ENCODE measurements around the gene CUL7.

The CUL7 gene

GRCh38 chr6:43040542-43041257 lies 13.0 kb downstream of the CUL7 start:
- DNase-seq (ENCODE audit: extremely low spot score) = no peak
- POLR2A ChIA-PET = no interaction called here
- CTCF ChIA-PET = interaction anchor here (1.1 to 1.2 kb wide), 3 partner anchors 11 to 17 kb away, joined by 3 read pairs; no protein-coding TSS in a partner anchor
- TF ChIP-seq CTCF (IDR thresholded peaks at IDR 0.05; ENCODE audit: control extremely low read depth, extremely low read depth, low read depth, missing control alignments) = no peak

GRCh38 chr6:43038727-43039126 lies 14.9 kb downstream of the CUL7 start:
- ChIA-PET POLR2A (interaction anchor here (1.6 kb wide), 1 partner anchor 10 kb away, joined by 3 read pairs; no protein-coding TSS in a partner anchor), CTCF (no interaction called here)
- no peak for TF ChIP-seq CTCF (IDR thresholded peaks at IDR 0.05; ENCODE audit: control extremely low read depth, extremely low read depth, low read depth, missing control alignments)

GRCh38 chr6:43037706-43038105 lies 15.9 kb downstream of the CUL7 start:
- DNase-seq (ENCODE audit: extremely low spot score) = no peak
- ChIA-PET CTCF (no interaction called here), POLR2A (interaction anchor here (0.6 kb wide), 1 partner anchor 14 kb away, joined by 4 read pairs; no protein-coding TSS in a partner anchor)
- no peak for TF ChIP-seq CTCF (IDR thresholded peaks at IDR 0.05; ENCODE audit: control extremely low read depth, extremely low read depth, low read depth, missing control alignments)

More at GRCh38 chr6:43038727-43039126, 14.9 kb downstream of the CUL7 start:
- no peak for DNase-seq (ENCODE audit: extremely low spot score)

- POLR2A ChIA-PET = interaction anchor here (0.6 kb wide), 1 partner anchor 14 kb away, joined by 4 read pairs; no protein-coding TSS in a partner anchor
- CTCF ChIA-PET = interaction anchor here (2.7 kb wide), 1 partner anchor 106 kb away, joined by 8 read pairs; no protein-coding TSS in a partner anchor
- no peak for TF ChIP-seq CTCF (IDR thresholded peaks at IDR 0.05; ENCODE audit: control extremely low read depth, extremely low read depth, low read depth, missing control alignments)
Measured at GRCh38 chr6:43037197-43037596, 16.5 kb downstream of the CUL7 start.

GRCh38 chr6:43036712-43037111 lies 16.9 kb downstream of the CUL7 start:
- TF ChIP-seq CTCF (IDR thresholded peaks at IDR 0.05; ENCODE audit: control extremely low read depth, extremely low read depth, low read depth, missing control alignments) = no peak
- POLR2A ChIA-PET = no interaction called here
- no peak for DNase-seq (ENCODE audit: extremely low spot score)
- CTCF ChIA-PET = interaction anchor here (2.7 kb wide), 1 partner anchor 107 kb away, joined by 8 read pairs; no protein-coding TSS in a partner anchor

More at GRCh38 chr6:43037197-43037596, 16.5 kb downstream of the CUL7 start:
- no peak for DNase-seq (ENCODE audit: extremely low spot score)

GRCh38 chr6:43035495-43036194 lies 18.0 kb downstream of the CUL7 start:
- TF ChIP-seq CTCF (IDR thresholded peaks at IDR 0.05; ENCODE audit: control extremely low read depth, extremely low read depth, low read depth, missing control alignments) = no peak
- ChIA-PET CTCF (interaction anchor here (1.0 to 2.7 kb wide), 3 partner anchors 9 to 156 kb away, joined by 3 to 8 read pairs (median 4); partner anchors contain the start of gene RPL7L1), POLR2A (interaction anchor here (0.5 to 0.6 kb wide), 2 partner anchors 38 to 240 kb away, joined by 3 to 4 read pairs; no protein-coding TSS in a partner anchor)
- no peak for DNase-seq (ENCODE audit: extremely low spot score)
